H1 (cell line): Measurements from ENCODE around the gene HES5. TPM values are rescaled to one million over a fixed set of nuclear protein-coding genes. Genes with fewer than 3 reads are reported as not detected.

Source experiments
- BRCA1 ChIP-seq: IDR thresholded peaks from 2 replicates; pipeline ENCODE4 v1.6.1; 2012; ENCODE audit warnings: low read depth, low read length, improper control_type of control experiment
- CEBPB ChIP-seq: IDR thresholded peaks from 2 replicates; pipeline ENCODE4 v1.6.1; 2012; ENCODE audit warnings: low read depth, low read length
- EP300 ChIP-seq, 2 experiments: IDR thresholded peaks; 1 replicate in 1 of 2; 2 replicates in 1 of 2; pipeline ENCODE4 v1.6.1; 2011 to 2012; ENCODE audit warnings: low read depth in 2 of 2, low read length in 2 of 2, mild to moderate bottlenecking in 2 of 2, borderline replicate concordance in 1 of 2, inconsistent platforms in 1 of 2, moderate library complexity in 1 of 2
- NANOG ChIP-seq: IDR thresholded peaks from 2 replicates; pipeline ENCODE4 v1.6.1; 2011; ENCODE audit warnings: low read length, low read depth, mild to moderate bottlenecking, inconsistent platforms; ENCODE audit not compliant: insufficient read depth, poor library complexity, severe bottlenecking
- POU5F1 ChIP-seq: IDR thresholded peaks from 2 replicates; pipeline ENCODE4 v1.6.1; 2011; ENCODE audit warnings: low read depth, mild to moderate bottlenecking, low read length, moderate library complexity
- SIN3A ChIP-seq, 2 experiments: IDR thresholded peaks in 1 of 2; conservative IDR thresholded peaks in 1 of 2; 2 replicates each; pipeline ENCODE4 v1.6.1; 2011 to 2012; ENCODE audit warnings: low read length in 2 of 2, improper control_type of control experiment in 1 of 2, low read depth in 1 of 2, mild to moderate bottlenecking in 1 of 2
- SRF ChIP-seq: IDR thresholded peaks from 2 replicates; pipeline ENCODE4 v1.6.1; 2011; ENCODE audit warnings: mild to moderate bottlenecking, low read depth, low read length, moderate library complexity
- TAF7 ChIP-seq: optimal IDR thresholded peaks from 2 replicates; pipeline ENCODE3; 2011; ENCODE audit warnings: low read depth, mild to moderate bottlenecking, inconsistent platforms, low read length, moderate library complexity, borderline replicate concordance
- ZNF274 ChIP-seq: IDR thresholded peaks from 2 replicates; pipeline ENCODE4 v1.7.0; 2012; ENCODE audit warnings: low read length, borderline replicate concordance; ENCODE audit errors: extremely low read depth
- polyA plus RNA-seq, 7 experiments: library from polyadenylated mRNA; depleted of rRNA in 3 of 7; stranded (reverse) in 5 of 7; unstranded in 2 of 7; fragments of >200 nt in 5 of 7; fragments of 200-250 nt in 2 of 7; gene quantifications; 1 replicate in 5 of 7; 2 replicates in 1 of 7; 4 replicates in 1 of 7; pipeline versions ENCODE4 v1.2.1 to v1.2.3, GENCODE V29; 2011 to 2013; ENCODE audit warnings: missing spikeins in 2 of 7, mixed read lengths in 2 of 7
- total RNA-seq: library from RNA; stranded (reverse); fragmentation: NEBNext Ultra II Directional; extraction: Animal tissue kit (Norgen Biotek cat#: 25700); gene quantifications from 2 replicates; pipeline ENCODE4 v1.2.1, GENCODE V29; 2021
- TF ChIP-seq, protein P1 (sequence below): IDR thresholded peaks from 2 replicates; pipeline ENCODE4 v1.6.1; 2011; ENCODE audit warnings: low read length, improper control_type of control experiment

The HES5 gene
- total and polyA plus RNA-seq, 2 of the 8 experiments (the other 6 are each of a cell fraction or from before 2014, with no cell fraction given): 0.22 TPM; not detected in 1

- TF ChIP-seq, protein P1, sequence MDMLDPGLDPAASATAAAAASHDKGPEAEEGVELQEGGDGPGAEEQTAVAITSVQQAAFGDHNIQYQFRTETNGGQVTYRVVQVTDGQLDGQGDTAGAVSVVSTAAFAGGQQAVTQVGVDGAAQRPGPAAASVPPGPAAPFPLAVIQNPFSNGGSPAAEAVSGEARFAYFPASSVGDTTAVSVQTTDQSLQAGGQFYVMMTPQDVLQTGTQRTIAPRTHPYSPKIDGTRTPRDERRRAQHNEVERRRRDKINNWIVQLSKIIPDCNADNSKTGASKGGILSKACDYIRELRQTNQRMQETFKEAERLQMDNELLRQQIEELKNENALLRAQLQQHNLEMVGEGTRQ: no peak
- TF ChIP-seq SRF (no peak), SIN3A (conservative IDR thresholded peaks at IDR 0.05 in 1 of 2, IDR thresholded peaks at IDR 0.05 in 1 of 2; ENCODE audit: low read depth in 1 of 2, low read length in 2 of 2) (no peak), BRCA1 (no peak), CEBPB (no peak), ZNF274 (no peak), EP300 (IDR thresholded peaks at IDR 0.05; ENCODE audit: borderline replicate concordance in 1 of 2, low read depth in 2 of 2, low read length in 2 of 2) (no peak), NANOG (no peak), TAF7 (no peak), POU5F1 (no peak)
Measured at GRCh38 chr1:2566101-2567045, 36.3 kb upstream of the HES5 start (continued).
